ENCODE results near the gene SNX9.

Gene SNX9

GRCh38 chr6:157987788-157988699 is 165.0 kb downstream of the SNX9 start:
- DNase-seq (ENCODE audit: insufficient read length, low spot score) (no peak), FAIRE-seq (no peak)
- no peak for TF ChIP-seq CTCF (IDR thresholded peaks at IDR 0.05; ENCODE audit: insufficient read depth, missing control alignments)

GRCh38 chr6:157988700-157989063 is 165.6 kb downstream of the SNX9 start:
- TF ChIP-seq CTCF (IDR thresholded peaks at IDR 0.05; ENCODE audit: insufficient read depth, missing control alignments), result no peak
- FAIRE-seq (no peak), DNase-seq (ENCODE audit: insufficient read length, low spot score) (no peak)

GRCh38 chr6:157989541-157990289 is 166.7 kb downstream of the SNX9 start:
- no peak for TF ChIP-seq CTCF (IDR thresholded peaks at IDR 0.05; ENCODE audit: insufficient read depth, missing control alignments)
- FAIRE-seq (no peak), DNase-seq (ENCODE audit: insufficient read length, low spot score) (no peak)

- no peak for TF ChIP-seq CTCF (IDR thresholded peaks at IDR 0.05; ENCODE audit: insufficient read depth, missing control alignments)
- DNase-seq (ENCODE audit: insufficient read length, low spot score) (no peak), FAIRE-seq (no peak)
These were observed 167.4 kb downstream of the SNX9 start for GRCh38 chr6:157990321-157991066.

GRCh38 chr6:157991067-157991432 is 168.0 kb downstream of the SNX9 start:
- FAIRE-seq, result no peak
- no peak for DNase-seq (ENCODE audit: insufficient read length, low spot score)
- TF ChIP-seq CTCF (IDR thresholded peaks at IDR 0.05; ENCODE audit: insufficient read depth, missing control alignments), result no peak

- TF ChIP-seq CTCF (IDR thresholded peaks at IDR 0.05; ENCODE audit: insufficient read depth, missing control alignments), result no peak
- FAIRE-seq (no peak), DNase-seq (ENCODE audit: insufficient read length, low spot score) (no peak)
These were observed 170.0 kb downstream of the SNX9 start for GRCh38 chr6:157993076-157993475.
